Peyer's patch (tissue), 4 donors: ENCODE data around the gene HAPLN2. TPM values are rescaled to one million over a fixed set of nuclear protein-coding genes. Genes with fewer than 3 reads are reported as not detected.

Experiments used
- DNase-seq, 3 donors: peaks; one replicate each; pipeline ENCODE4 v3.0.0-alpha.2; 2017 to 2019
- H3K27ac ChIP-seq, 4 donors: fragments of 200-600 bp; sonication (generic); one replicate each; pipeline ENCODE4 v1.5.1; 2016 to 2019
- H3K27me3 ChIP-seq, 2 donors: fragments of 200-600 bp; sonication (generic); one replicate each; pipeline ENCODE4 v1.5.1; 2019
- H3K36me3 ChIP-seq, 3 donors: fragments of 200-600 bp; sonication (generic); one replicate each; pipeline ENCODE4 v1.5.1; 2016 to 2019
- H3K4me1 ChIP-seq, 4 donors: fragments of 200-600 bp; sonication (generic); one replicate each; pipeline ENCODE4 v1.5.1; 2016 to 2019
- H3K4me3 ChIP-seq, 4 donors: fragments of 200-600 bp; sonication (generic); 1 replicate in 3 of 4; 2 replicates in 1 of 4; pipeline ENCODE4 v1.5.1; 2016 to 2019; ENCODE audit warnings: mild to moderate bottlenecking in 1 of 4
- H3K9me3 ChIP-seq, 4 donors: fragments of 200-600 bp; sonication (generic); one replicate each; pipeline ENCODE4 v1.5.1; 2016 to 2019; ENCODE audit warnings: mild to moderate bottlenecking in 1 of 4
- CTCF ChIP-seq, 6 experiments: fragments of 450-650 bp in 4 of 6; fragments of 200-600 bp in 2 of 6; sonication (generic) in 1 of 6; IDR thresholded peaks; one replicate each; pipeline ENCODE4 v1.5.1; 2017 to 2019; ENCODE audit warnings: antibody characterized with exemption in 6 of 6, mild to moderate bottlenecking in 3 of 6, moderate library complexity in 1 of 6
- POLR2A ChIP-seq, 2 donors: fragments of 450-650 bp; IDR thresholded peaks; one replicate each; pipeline ENCODE4 v1.5.1; 2017; ENCODE audit warnings: antibody characterized with exemption in 2 of 2, mild to moderate bottlenecking in 2 of 2, moderate library complexity in 2 of 2
- total RNA-seq, 4 donors: library from RNA; depleted of rRNA; stranded (reverse); fragments of >200 nt; gene quantifications; one replicate each; pipeline ENCODE4 v1.1.0, GENCODE V29; 2016

HAPLN2 gene
- total RNA-seq, 4 donors from 2014 or later, result 1.9 to 2.2 (median 2.1) TPM; not detected in 1

- no peak for DNase-seq
Measured at GRCh38 chr1:156667968-156668709, 48.9 kb downstream of the HAPLN2 start.

GRCh38 chr1:156668801-156669637, 49.8 kb downstream of the HAPLN2 start:
- no peak for DNase-seq
- Histone ChIP-seq H3K27me3 (peaks cover 0 to 3% of the 10 kb centered on the region in 2 donors), H3K36me3 (no peaks in the 10 kb centered on the region), H3K4me1 (peaks cover 8 to 59% (median 10%) of the 10 kb centered on the region in 4 donors), H3K4me3 (no peak overlapping the region), H3K27ac (peak overlapping the region in 3 of 4 donors; percentile 46 to 82 (median 76)), H3K9me3 (no peaks in the 10 kb centered on the region)
- TF ChIP-seq POLR2A (IDR thresholded peaks at IDR 0.05) (no peak), CTCF (IDR thresholded peaks at IDR 0.05) (no peak)

More at GRCh38 chr1:156667968-156668709, 48.9 kb downstream of the HAPLN2 start:
- Histone ChIP-seq H3K9me3 (no peaks in the 10 kb centered on the region), H3K4me3 (no peak overlapping the region), H3K27ac (peak overlapping the region; percentile 24 to 82 (median 61)), H3K27me3 (peaks cover 0 to 3% of the 10 kb centered on the region in 2 donors), H3K4me1 (peaks cover 8 to 60% (median 11%) of the 10 kb centered on the region in 4 donors), H3K36me3 (no peaks in the 10 kb centered on the region)
- no peak for TF ChIP-seq POLR2A (IDR thresholded peaks at IDR 0.05)

- Histone ChIP-seq H3K27me3 (peaks cover 0 to 3% of the 10 kb centered on the region in 2 donors), H3K4me1 (peaks cover 1 to 57% (median 4%) of the 10 kb centered on the region in 4 donors), H3K9me3 (no peaks in the 10 kb centered on the region), H3K4me3 (no peak overlapping the region), H3K36me3 (no peaks in the 10 kb centered on the region), H3K27ac (peak overlapping the region in 2 of 4 donors; percentile 76 to 82)
- TF ChIP-seq POLR2A (IDR thresholded peaks at IDR 0.05), result no peak
- no peak for TF ChIP-seq CTCF (IDR thresholded peaks at IDR 0.05)
- DNase-seq, result no peak
Measured at GRCh38 chr1:156669794-156670193, 50.6 kb downstream of the HAPLN2 start.

GRCh38 chr1:156670359-156670758, 51.1 kb downstream of the HAPLN2 start:
- no peak for TF ChIP-seq CTCF (IDR thresholded peaks at IDR 0.05)
- TF ChIP-seq POLR2A (IDR thresholded peaks at IDR 0.05), result no peak
- H3K27ac ChIP-seq, result no peak overlapping the region
- no peak overlapping the region for H3K4me3 ChIP-seq
- no peak for DNase-seq
- H3K4me1 ChIP-seq, result peaks cover 0 to 57% (median 0%) of the 10 kb centered on the region in 4 donors
- no peaks in the 10 kb centered on the region for H3K36me3 ChIP-seq
- peaks cover 0 to 3% of the 10 kb centered on the region in 2 donors for H3K27me3 ChIP-seq
- no peaks in the 10 kb centered on the region for H3K9me3 ChIP-seq

GRCh38 chr1:156670791-156671190, 51.6 kb downstream of the HAPLN2 start:
- peaks cover 0 to 3% of the 10 kb centered on the region in 2 donors for H3K27me3 ChIP-seq

More at GRCh38 chr1:156670791-156671190, 51.6 kb downstream of the HAPLN2 start:
- DNase-seq, result no peak
- Histone ChIP-seq H3K9me3 (no peaks in the 10 kb centered on the region), H3K27ac (peak overlapping the region in 1 of 4 donors; percentile 2), H3K4me1 (peaks cover 0 to 53% (median 0%) of the 10 kb centered on the region in 4 donors), H3K36me3 (no peaks in the 10 kb centered on the region), H3K4me3 (no peak overlapping the region)
- TF ChIP-seq CTCF (IDR thresholded peaks at IDR 0.05) (no peak), POLR2A (IDR thresholded peaks at IDR 0.05) (no peak)
